Astrocyte (in vitro differentiated cells and primary cell): ENCODE data around the gene DAO.

Source experiments
- CTCF ChIP-seq: IDR thresholded peaks from 2 replicates; pipeline ENCODE4 v1.5.1; 2011; ENCODE audit warnings: low read depth, mild to moderate bottlenecking, inconsistent platforms, low read length, moderate library complexity; ENCODE audit not compliant: insufficient read depth
- EZH2 ChIP-seq: IDR thresholded peaks from 2 replicates; pipeline ENCODE4 v1.6.1; 2012; ENCODE audit warnings: mild to moderate bottlenecking, low read length, inconsistent platforms; ENCODE audit not compliant: insufficient read depth

DNA sequence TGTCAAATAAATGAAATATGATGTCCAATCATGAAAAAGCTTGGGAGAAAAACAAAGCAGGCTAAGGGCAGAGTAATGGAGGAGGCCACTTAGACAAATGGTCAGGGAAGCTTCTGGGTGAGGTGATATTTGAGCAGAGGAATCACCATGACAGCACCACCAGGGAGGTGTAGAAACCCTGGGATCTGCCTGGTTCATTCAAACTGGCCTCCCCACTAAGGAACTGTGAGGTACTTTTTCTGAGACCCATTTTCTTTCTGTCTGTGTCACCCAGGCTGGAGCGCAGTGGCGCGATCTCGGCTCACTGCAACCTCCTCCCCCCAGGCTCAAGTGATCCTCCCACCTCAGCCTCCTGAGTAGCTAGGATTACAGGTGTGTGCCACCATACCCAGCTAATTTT is 14.7 kb upstream of the DAO start:
- TF ChIP-seq CTCF (no peak), EZH2 (no peak)
